ENCODE results near the gene CDH1.
"Not testable (repeated sequence)": the region's sequence is repeated elsewhere in the genome, so short reads cannot be mapped to it uniquely, and the experiment has no call there.

CDH1 gene

GRCh38 chr16:68737046-68737729, at the start of gene CDH1:
CDH1 (plus strand) TSS chr16:68737292; CDS start chr16:68737416, 124 bp downstream.
- no peak for DNase-seq (ENCODE audit: low spot score)

DNA sequence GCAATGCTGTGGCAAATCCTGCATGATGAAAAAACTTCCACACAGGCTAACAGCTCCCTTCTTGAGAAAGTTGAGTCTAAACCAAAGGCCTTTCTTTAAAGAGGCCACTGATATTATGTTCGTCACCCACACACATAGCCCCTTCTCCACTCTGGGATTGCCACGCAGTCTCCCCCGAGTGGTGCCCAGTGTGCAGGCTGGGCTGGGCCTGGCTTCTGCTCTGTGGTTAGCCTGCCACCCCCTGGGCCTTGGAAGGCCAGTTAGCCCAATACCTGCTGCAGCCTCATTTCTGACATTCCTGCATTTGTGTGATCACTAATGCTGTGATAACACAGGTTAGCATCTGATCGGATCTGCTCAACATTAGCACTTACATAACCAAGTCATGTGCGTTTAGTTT, 47.2 kb upstream of the CDH1 start:
- no peak for DNase-seq (ENCODE audit: low spot score)

GRCh38 chr16:68695575-68695974, 41.5 kb upstream of the CDH1 start:
- no peak for DNase-seq (ENCODE audit: low spot score)

GRCh38 chr16:68696514-68696913, 40.6 kb upstream of the CDH1 start:
- DNase-seq (ENCODE audit: low spot score), result no peak

DNA sequence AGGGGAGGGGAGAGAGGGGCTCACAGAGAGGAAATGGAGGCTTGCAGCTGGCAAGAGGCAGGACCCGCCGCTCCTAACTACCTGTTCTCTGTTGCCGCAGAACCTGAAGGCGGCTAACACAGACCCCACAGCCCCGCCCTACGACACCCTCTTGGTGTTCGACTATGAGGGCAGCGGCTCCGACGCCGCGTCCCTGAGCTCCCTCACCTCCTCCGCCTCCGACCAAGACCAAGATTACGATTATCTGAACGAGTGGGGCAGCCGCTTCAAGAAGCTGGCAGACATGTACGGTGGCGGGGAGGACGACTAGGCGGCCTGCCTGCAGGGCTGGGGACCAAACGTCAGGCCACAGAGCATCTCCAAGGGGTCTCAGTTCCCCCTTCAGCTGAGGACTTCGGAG, 39.0 kb upstream of the CDH1 start:
- no peak for DNase-seq (ENCODE audit: low spot score)

DNA sequence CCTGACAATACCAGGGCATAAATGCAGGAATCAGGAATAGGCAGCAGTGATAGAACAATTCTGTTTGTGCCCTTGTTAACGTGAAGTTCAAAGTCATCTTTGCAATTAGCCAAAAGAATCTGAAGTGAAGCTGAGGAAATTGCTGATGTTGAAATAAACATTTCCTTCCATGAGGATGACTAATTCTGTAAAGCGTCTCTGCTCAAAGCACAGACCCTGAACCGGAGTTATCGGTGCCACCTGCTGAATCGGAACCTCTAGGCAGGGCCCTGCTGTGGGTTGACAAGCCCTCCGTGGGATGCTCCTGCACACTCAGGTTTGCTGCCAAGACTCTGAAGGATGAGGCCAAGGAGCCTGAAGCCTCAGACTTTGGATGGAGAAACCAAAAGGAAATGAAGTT, 37.0 kb upstream of the CDH1 start:
- no peak for DNase-seq (ENCODE audit: low spot score)

- no peak for DNase-seq (ENCODE audit: low spot score)
These were observed 36.3 kb upstream of the CDH1 start for GRCh38 chr16:68700831-68701230.

DNA sequence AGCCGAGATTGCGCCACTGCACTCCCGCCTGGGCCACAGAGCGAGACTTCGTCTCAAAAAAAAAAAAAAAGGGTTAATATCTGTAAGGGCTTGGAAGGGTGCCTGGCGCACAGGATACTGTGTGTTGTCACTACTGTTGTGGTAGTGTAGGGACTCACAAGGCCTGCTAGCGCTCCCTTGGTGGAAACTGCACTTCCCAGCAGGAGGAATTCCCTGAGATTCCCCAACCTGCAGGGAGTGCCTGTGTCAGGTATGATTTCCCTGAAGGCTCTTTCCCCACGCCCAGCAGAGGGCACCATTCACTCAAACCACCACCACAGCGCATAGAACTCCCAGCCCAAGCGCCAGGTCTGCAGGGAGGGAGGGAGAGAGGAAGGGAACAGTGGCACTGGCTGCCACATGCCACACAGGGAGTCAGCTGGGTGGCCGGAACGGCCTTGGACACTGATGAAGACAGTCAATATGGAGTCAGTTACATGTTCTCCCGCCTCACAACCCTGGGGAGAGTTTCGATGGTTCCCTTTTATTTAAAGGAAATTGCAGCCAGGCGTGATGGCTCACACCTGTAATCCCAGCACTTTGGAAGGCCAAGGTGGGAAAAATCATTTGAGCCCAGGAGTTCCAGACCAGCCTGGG, 32.7 kb upstream of the CDH1 start:
- peak; percentile 84 for DNase-seq (ENCODE audit: low spot score)

GRCh38 chr16:68707340-68708152, 29.5 kb upstream of the CDH1 start:
- no peak for DNase-seq (ENCODE audit: low spot score)

DNA sequence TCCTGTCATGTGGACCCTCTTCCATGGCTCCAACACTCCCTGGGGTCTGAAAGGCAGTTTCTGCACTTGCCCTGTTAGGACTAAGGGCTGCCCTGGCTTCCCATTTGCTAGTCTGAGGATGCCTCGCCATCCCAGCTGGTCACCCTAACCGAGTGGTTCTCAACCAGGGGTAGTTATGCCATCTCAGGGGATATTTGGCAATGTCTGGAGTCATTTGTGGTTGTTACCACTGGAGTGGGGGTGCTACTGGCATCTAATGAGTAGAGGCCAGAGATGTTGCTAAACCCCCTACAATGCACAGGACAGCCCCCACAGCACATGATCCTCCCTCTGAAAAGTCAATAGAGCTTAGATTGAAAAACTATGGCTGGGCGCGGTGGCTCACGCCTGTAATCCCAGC, 26.9 kb upstream of the CDH1 start:
- no peak for DNase-seq (ENCODE audit: low spot score)

- no peak for DNase-seq (ENCODE audit: low spot score)
These were observed 25.5 kb upstream of the CDH1 start for GRCh38 chr16:68711421-68712139.

- no peak for DNase-seq (ENCODE audit: low spot score)
These were observed 23.7 kb upstream of the CDH1 start for GRCh38 chr16:68713361-68713760.

GRCh38 chr16:68715471-68715870, 21.6 kb upstream of the CDH1 start:
- no peak for DNase-seq (ENCODE audit: low spot score)

GRCh38 chr16:68716516-68716915, 20.6 kb upstream of the CDH1 start:
- not testable (repeated sequence) for DNase-seq (ENCODE audit: low spot score)

GRCh38 chr16:68717684-68718083, 19.4 kb upstream of the CDH1 start:
- DNase-seq (ENCODE audit: low spot score), result no peak

DNA sequence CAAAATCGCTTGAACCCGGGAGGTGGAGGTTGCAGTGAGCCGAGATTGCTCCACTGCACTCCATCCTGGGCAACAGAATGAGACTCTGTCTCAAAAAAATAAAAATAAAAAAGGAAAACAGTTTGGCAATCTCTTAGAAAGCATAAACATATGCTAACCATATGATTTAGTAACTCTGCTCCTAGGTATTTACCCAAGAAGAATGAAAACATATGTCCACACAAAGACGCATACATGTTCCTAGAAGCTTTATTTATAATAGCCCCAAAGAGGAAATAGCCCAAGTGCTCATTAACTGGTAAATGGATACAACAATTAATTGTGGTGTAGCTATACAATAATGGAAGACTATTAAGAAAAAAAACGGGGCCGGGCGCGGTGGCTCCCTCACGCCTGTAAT, 18.5 kb upstream of the CDH1 start:
- no peak for DNase-seq (ENCODE audit: low spot score)

GRCh38 chr16:68719993-68720489, 17.1 kb upstream of the CDH1 start:
- no peak for DNase-seq (ENCODE audit: low spot score)

- DNase-seq (ENCODE audit: low spot score), result no peak
These were observed 14.7 kb upstream of the CDH1 start for GRCh38 chr16:68722119-68723024.

DNA sequence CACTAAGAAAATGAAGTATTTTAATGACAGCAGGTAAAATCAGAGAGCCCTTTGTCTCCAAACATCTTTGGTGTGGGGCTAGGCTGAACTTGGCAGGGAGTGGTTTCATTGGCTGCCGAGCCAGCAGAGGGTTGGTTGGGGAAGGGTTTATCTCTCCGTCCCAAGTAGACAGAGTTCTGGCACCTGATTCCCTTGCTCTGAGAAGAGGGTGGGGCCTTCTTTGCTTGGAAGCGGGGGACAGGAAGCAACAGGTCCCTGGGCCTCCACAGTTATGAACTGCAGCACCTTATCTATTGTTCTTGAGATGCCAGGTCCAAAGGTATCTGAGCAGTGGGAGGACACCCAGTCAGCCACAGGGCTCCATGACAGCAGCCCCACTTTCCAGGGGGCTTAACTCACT, 12.3 kb upstream of the CDH1 start:
- no peak for DNase-seq (ENCODE audit: low spot score)

- DNase-seq (ENCODE audit: low spot score), result no peak
These were observed 8.6 kb upstream of the CDH1 start for GRCh38 chr16:68728523-68728922.

DNA sequence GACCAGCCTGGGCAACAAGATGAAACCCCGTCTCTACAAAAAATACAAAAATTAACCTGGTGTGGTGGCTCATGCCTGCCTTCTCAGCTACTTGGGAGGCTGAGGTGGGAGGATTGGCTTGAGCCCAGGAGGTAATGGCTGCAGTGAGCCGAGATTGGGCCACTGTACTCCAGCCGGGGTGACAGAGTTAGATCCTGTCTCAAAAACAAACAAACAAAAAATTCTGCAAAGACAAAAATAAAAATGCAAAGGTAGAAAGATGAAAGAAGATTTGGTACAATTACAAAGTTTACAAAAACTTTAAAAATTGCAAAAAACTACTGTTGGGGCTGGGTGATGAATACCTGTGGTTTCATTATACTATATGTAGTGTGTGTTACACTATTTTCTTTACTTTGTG, 5.5 kb upstream of the CDH1 start:
- DNase-seq (ENCODE audit: low spot score), result no peak

Data from putamen (tissue), 1 donor.